Neural cell (in vitro differentiated cells): Measurements from ENCODE around the gene FAM200B. TPM values are rescaled to one million over a fixed set of nuclear protein-coding genes. Genes with fewer than 3 reads are reported as not detected.

Experiments used
- H2AFZ ChIP-seq: fragments of 200-600, 300-800 bp; sonication (generic), shearing (Covaris generic); 2 replicates; pipeline ENCODE4 v1.6.0; 2014; ENCODE audit warnings: low read depth, mild to moderate bottlenecking, antibody characterized with exemption, low read length, moderate library complexity
- H3F3A ChIP-seq: fragments of 200-600 bp; shearing (Covaris generic); 2 replicates; pipeline ENCODE4 v1.6.1; 2016; ENCODE audit warnings: mild to moderate bottlenecking, moderate library complexity, mixed read lengths, antibody characterized with exemption, low read length; ENCODE audit not compliant: insufficient read depth, poor library complexity, severe bottlenecking
- H3K27ac ChIP-seq: fragments of 200-600, 300-800 bp; sonication (generic), shearing (Covaris generic); 2 replicates; pipeline ENCODE4 v1.5.1; 2014; ENCODE audit warnings: mild to moderate bottlenecking, low read length, moderate library complexity
- H3K27me3 ChIP-seq: fragments of 300-800, 200-600 bp; sonication (generic), shearing (Covaris generic); 2 replicates; pipeline ENCODE4 v1.6.0; 2014; ENCODE audit warnings: mild to moderate bottlenecking, low read depth, low read length, moderate library complexity; ENCODE audit not compliant: insufficient read depth
- H3K36me3 ChIP-seq: fragments of 300-800, 200-600 bp; sonication (generic), shearing (Covaris generic); 2 replicates; pipeline ENCODE4 v1.5.1; 2014; ENCODE audit warnings: mild to moderate bottlenecking, antibody characterized with exemption, low read length, moderate library complexity; ENCODE audit not compliant: insufficient read depth
- H3K4me2 ChIP-seq: fragments of 300-800, 200-600 bp; sonication (generic), shearing (Covaris generic); 2 replicates; pipeline ENCODE4 v1.6.0; 2014; ENCODE audit warnings: mild to moderate bottlenecking, low read length
- H3K4me3 ChIP-seq: fragments of 300-800, 200-600 bp; sonication (generic), shearing (Covaris generic); 2 replicates; pipeline ENCODE4 v1.5.1; 2014; ENCODE audit warnings: mild to moderate bottlenecking, low read length, moderate library complexity
- H3K79me2 ChIP-seq: fragments of 200-600 bp; shearing (Covaris generic); replicated peaks from 2 replicates; pipeline ENCODE4 v1.6.0; 2014; ENCODE audit warnings: mild to moderate bottlenecking, low read length, moderate library complexity; ENCODE audit not compliant: insufficient read depth
- H3K9ac ChIP-seq: fragments of 300-800, 200-600 bp; sonication (generic), shearing (Covaris generic); 2 replicates; pipeline ENCODE4 v1.6.1; 2016; ENCODE audit warnings: mild to moderate bottlenecking, low read length, mixed read lengths
- H3K9me2 ChIP-seq: fragments of 200-600 bp; shearing (Covaris generic); 2 replicates; pipeline ENCODE4 v1.6.1; 2016; ENCODE audit warnings: mild to moderate bottlenecking, low read length, mixed read lengths; ENCODE audit not compliant: insufficient read depth
- H3K9me3 ChIP-seq: fragments of 200-600, 300-800 bp; sonication (generic), shearing (Covaris generic); 2 replicates; pipeline ENCODE4 v1.6.1; 2016; ENCODE audit warnings: mild to moderate bottlenecking, mixed run types, low read length, moderate library complexity, mixed read lengths
- H4K20me1 ChIP-seq: fragments of 200-600 bp; shearing (Covaris generic); 2 replicates; pipeline ENCODE4 v1.6.1; 2016; ENCODE audit warnings: mild to moderate bottlenecking, mixed run types; ENCODE audit not compliant: insufficient read depth
- CTCF ChIP-seq: fragments of 450-650 bp; IDR thresholded peaks from 2 replicates; pipeline ENCODE4 v1.5.1; 2014; ENCODE audit warnings: antibody characterized with exemption, mild to moderate bottlenecking, moderate library complexity; ENCODE audit not compliant: poor library complexity, severe bottlenecking
- EP300 ChIP-seq: fragments of 450-650 bp; conservative IDR thresholded peaks from 2 replicates; pipeline ENCODE4 v1.6.1; 2014; ENCODE audit warnings: antibody characterized with exemption, mild to moderate bottlenecking, moderate library complexity; ENCODE audit not compliant: poor library complexity, severe bottlenecking
- EZH2 ChIP-seq: fragments of 200-600, 300-800 bp; shearing (Covaris generic), sonication (generic); IDR thresholded peaks from 2 replicates; pipeline ENCODE4 v1.6.1; 2014; ENCODE audit warnings: antibody characterized with exemption, low read length, borderline replicate concordance, mild to moderate bottlenecking; ENCODE audit not compliant: insufficient read depth, poor library complexity, severe bottlenecking
- MXI1 ChIP-seq: fragments of 450-650 bp; conservative IDR thresholded peaks from 2 replicates; pipeline ENCODE4 v1.6.1; 2014; ENCODE audit warnings: antibody characterized with exemption, mild to moderate bottlenecking; ENCODE audit not compliant: poor library complexity, severe bottlenecking
- POLR2AphosphoS5 ChIP-seq: IDR thresholded peaks from 2 replicates; pipeline ENCODE4 v1.6.1; 2012
- RAD21 ChIP-seq: fragments of 450-650 bp; conservative IDR thresholded peaks from 2 replicates; pipeline ENCODE4 v1.6.1; 2014; ENCODE audit warnings: antibody characterized with exemption, mild to moderate bottlenecking, moderate library complexity
- REST ChIP-seq: IDR thresholded peaks from 2 replicates; pipeline ENCODE4 v1.6.1; 2012; ENCODE audit warnings: borderline replicate concordance
- SMC3 ChIP-seq: fragments of 450-650 bp; conservative IDR thresholded peaks from 2 replicates; pipeline ENCODE4 v1.6.1; 2014; ENCODE audit warnings: antibody characterized with exemption, mild to moderate bottlenecking, moderate library complexity; ENCODE audit not compliant: poor library complexity
- TAF1 ChIP-seq: IDR thresholded peaks from 2 replicates; pipeline ENCODE4 v1.6.1; 2012; ENCODE audit warnings: low read depth
- polyA plus RNA-seq: library from polyadenylated mRNA; depleted of rRNA; stranded (reverse); fragments of >200 nt; gene quantifications from 2 replicates; pipeline ENCODE4 v1.2.3, GENCODE V29; 2014

Gene FAM200B
- polyA plus RNA-seq, 1 donor from 2014 or later: 238 TPM

- no peaks in the 10 kb centered on the region for H3K9me2 ChIP-seq
- no peak overlapping the region for H3K9ac ChIP-seq
- no peaks in the 10 kb centered on the region for H3K27me3 ChIP-seq
- H3K4me2 ChIP-seq: no peak overlapping the region
- no peak overlapping the region for H2AFZ ChIP-seq
- TF ChIP-seq SMC3: no peak
- no peak for TF ChIP-seq POLR2AphosphoS5
- TF ChIP-seq EZH2: no peak
- no peak for TF ChIP-seq REST
- no peak for TF ChIP-seq EP300
- no peaks in the 10 kb centered on the region for H3K79me2 ChIP-seq
- H4K20me1 ChIP-seq: no peaks in the 10 kb centered on the region
- H3K27ac ChIP-seq: no peak overlapping the region
- H3K4me3 ChIP-seq: no peak overlapping the region
- H3F3A ChIP-seq: no peaks in the 10 kb centered on the region
- no peaks in the 10 kb centered on the region for H3K36me3 ChIP-seq
- H3K9me3 ChIP-seq: no peaks in the 10 kb centered on the region
Measured at GRCh38 chr4:15665753-15666365, 15.8 kb upstream of the FAM200B start.

- Histone ChIP-seq H2AFZ (no peak overlapping the region), H3K4me2 (no peak overlapping the region), H3K4me3 (no peak overlapping the region), H3K79me2 (no peaks in the 10 kb centered on the region), H3K27me3 (no peaks in the 10 kb centered on the region), H4K20me1 (no peaks in the 10 kb centered on the region), H3F3A (no peaks in the 10 kb centered on the region), H3K9me3 (no peaks in the 10 kb centered on the region), H3K36me3 (no peaks in the 10 kb centered on the region), H3K9ac (no peak overlapping the region), H3K27ac (no peak overlapping the region), H3K9me2 (no peaks in the 10 kb centered on the region)
- TF ChIP-seq EZH2 (no peak), MXI1 (no peak), CTCF (no peak), EP300 (no peak), TAF1 (no peak), RAD21 (no peak), SMC3 (no peak), REST (no peak), POLR2AphosphoS5 (no peak)
Measured at GRCh38 chr4:15667006-15667405, 14.6 kb upstream of the FAM200B start.
